ENCODE measurements around the gene PRKCQ. TPM values are rescaled to one million over a fixed set of nuclear protein-coding genes. Genes with fewer than 3 reads are reported as not detected.

The PRKCQ gene
- total RNA-seq, 1 donor from 2014 or later: 2.1 TPM

DNA sequence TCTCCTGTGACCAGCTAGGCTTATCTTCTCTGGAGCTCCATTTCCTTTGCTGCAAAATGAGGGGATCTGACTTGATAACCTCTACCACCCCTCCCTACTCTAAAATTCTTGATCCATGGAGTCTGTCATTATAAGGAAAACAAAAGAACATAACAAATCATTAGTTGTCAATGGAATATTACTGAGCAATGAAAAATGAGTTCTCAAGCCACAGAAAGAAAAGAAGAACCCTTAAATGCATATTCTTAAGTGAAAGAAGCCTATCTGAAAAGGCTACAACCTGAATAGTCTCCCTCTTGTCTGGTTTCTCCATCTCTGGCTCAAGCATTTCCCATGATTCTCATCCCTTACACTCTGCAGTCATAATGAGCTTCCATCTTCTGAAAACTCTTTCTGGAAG is 110.4 kb downstream of the PRKCQ start:
- no peak overlapping the region for H3K4me3 Mint-ChIP-seq (ENCODE audit: unreplicated experiment)
- no peaks in the 10 kb centered on the region for H3K9me3 Mint-ChIP-seq (ENCODE audit: unreplicated experiment)
- H3K4me2 ChIP-seq (ENCODE audit: low read length): no peak overlapping the region
- no peak overlapping the region for H3K27ac ChIP-seq (ENCODE audit: low read depth, low read length)
- peaks cover 3% of the 10 kb centered on the region for H3K27me3 ChIP-seq (ENCODE audit: insufficient read depth, low read length)
- TF ChIP-seq EZH2 (IDR thresholded peaks at IDR 0.05; ENCODE audit: insufficient read depth, low read length): no peak
- TF ChIP-seq, protein P1, sequence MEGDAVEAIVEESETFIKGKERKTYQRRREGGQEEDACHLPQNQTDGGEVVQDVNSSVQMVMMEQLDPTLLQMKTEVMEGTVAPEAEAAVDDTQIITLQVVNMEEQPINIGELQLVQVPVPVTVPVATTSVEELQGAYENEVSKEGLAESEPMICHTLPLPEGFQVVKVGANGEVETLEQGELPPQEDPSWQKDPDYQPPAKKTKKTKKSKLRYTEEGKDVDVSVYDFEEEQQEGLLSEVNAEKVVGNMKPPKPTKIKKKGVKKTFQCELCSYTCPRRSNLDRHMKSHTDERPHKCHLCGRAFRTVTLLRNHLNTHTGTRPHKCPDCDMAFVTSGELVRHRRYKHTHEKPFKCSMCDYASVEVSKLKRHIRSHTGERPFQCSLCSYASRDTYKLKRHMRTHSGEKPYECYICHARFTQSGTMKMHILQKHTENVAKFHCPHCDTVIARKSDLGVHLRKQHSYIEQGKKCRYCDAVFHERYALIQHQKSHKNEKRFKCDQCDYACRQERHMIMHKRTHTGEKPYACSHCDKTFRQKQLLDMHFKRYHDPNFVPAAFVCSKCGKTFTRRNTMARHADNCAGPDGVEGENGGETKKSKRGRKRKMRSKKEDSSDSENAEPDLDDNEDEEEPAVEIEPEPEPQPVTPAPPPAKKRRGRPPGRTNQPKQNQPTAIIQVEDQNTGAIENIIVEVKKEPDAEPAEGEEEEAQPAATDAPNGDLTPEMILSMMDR (IDR thresholded peaks at IDR 0.05; ENCODE audit: insufficient read depth, low read depth, low read length): no peak
- H3K79me2 ChIP-seq (ENCODE audit: insufficient read depth, low read length): no peaks in the 10 kb centered on the region
- H3K27ac Mint-ChIP-seq (ENCODE audit: unreplicated experiment): no peak overlapping the region
- FAIRE-seq (no peak), DNase-seq (ENCODE audit: low read depth) (no peak)
- no peak overlapping the region for H3K4me3 ChIP-seq (ENCODE audit: insufficient read depth, low read depth, low read length)
- H3K36me3 Mint-ChIP-seq (ENCODE audit: low read depth, unreplicated experiment): no peaks in the 10 kb centered on the region
- H3K9me3 ChIP-seq (ENCODE audit: insufficient read depth, low read depth, low read length): no peaks in the 10 kb centered on the region
- no peaks in the 10 kb centered on the region for H3K4me1 ChIP-seq (ENCODE audit: insufficient read depth, low read length)
- H3K36me3 ChIP-seq (ENCODE audit: insufficient read depth, low read length): no peaks in the 10 kb centered on the region
- H4K20me1 ChIP-seq (ENCODE audit: insufficient read depth, low read length): no peaks in the 10 kb centered on the region
- no peak overlapping the region for H2AFZ ChIP-seq (ENCODE audit: low read depth, low read length)
- H3K4me1 Mint-ChIP-seq (ENCODE audit: low read depth, unreplicated experiment): peaks cover 21% of the 10 kb centered on the region
- H3K27me3 Mint-ChIP-seq (ENCODE audit: low read depth, unreplicated experiment): peaks cover 11% of the 10 kb centered on the region
- H3K9ac ChIP-seq (ENCODE audit: low read length): no peak overlapping the region

DNA sequence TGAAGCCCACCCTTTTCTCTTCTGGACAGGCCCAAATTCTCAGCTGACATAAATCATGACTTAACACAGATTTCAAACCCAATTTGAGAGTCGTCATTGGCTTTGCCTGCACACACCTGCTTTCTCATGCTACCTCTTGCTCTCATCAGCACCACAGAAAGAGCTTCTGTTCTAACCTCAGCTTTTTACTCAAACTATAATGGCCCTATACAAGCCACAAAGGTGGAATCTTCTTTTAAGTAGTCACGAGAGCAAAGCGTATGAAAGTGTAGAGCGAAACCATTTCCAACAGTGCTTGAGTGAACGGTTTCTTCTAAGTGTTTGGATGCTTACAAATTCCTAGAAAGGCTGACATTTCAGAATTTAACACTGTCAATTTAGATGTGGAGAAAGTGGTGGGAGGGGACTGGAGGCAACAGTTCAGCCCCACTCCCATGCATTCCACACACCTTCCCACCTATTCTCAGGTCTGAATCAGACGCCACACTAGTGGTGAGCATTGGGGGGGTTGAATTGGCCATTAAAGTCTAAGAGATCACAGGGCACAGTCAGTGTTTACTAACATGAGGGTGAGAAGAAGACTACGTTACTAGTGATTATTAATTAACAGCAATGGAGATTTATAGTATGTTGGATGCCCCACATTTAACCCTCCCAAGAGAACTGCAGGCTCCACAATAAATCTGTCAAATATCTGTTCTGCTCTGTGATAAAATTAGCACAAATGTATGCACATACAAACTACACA is 114.0 kb downstream of the PRKCQ start:
- Histone ChIP-seq H3K4me2 (ENCODE audit: low read length) (no peak overlapping the region), H3K36me3 (ENCODE audit: insufficient read depth, low read length) (no peaks in the 10 kb centered on the region), H3K9me3 (ENCODE audit: insufficient read depth, low read depth, low read length) (peaks cover under 1% of the 10 kb centered on the region), H3K9ac (ENCODE audit: low read length) (no peak overlapping the region), H3K27ac (ENCODE audit: low read depth, low read length) (no peak overlapping the region), H3K4me3 (ENCODE audit: insufficient read depth, low read depth, low read length) (no peak overlapping the region), H3K27me3 (ENCODE audit: insufficient read depth, low read length) (peaks cover 3% of the 10 kb centered on the region), H3K4me1 (ENCODE audit: insufficient read depth, low read length) (no peaks in the 10 kb centered on the region), H2AFZ (ENCODE audit: low read depth, low read length) (no peak overlapping the region), H3K79me2 (ENCODE audit: insufficient read depth, low read length) (no peaks in the 10 kb centered on the region), H4K20me1 (ENCODE audit: insufficient read depth, low read length) (no peaks in the 10 kb centered on the region)
- Mint-ChIP-seq H3K27ac (ENCODE audit: unreplicated experiment) (no peak overlapping the region), H3K4me1 (ENCODE audit: low read depth, unreplicated experiment) (peaks cover 15% of the 10 kb centered on the region), H3K4me3 (ENCODE audit: unreplicated experiment) (no peak overlapping the region), H3K36me3 (ENCODE audit: low read depth, unreplicated experiment) (no peaks in the 10 kb centered on the region), H3K27me3 (ENCODE audit: low read depth, unreplicated experiment) (peaks cover 11% of the 10 kb centered on the region), H3K9me3 (ENCODE audit: unreplicated experiment) (peaks cover under 1% of the 10 kb centered on the region)
- FAIRE-seq: no peak
- TF ChIP-seq, protein P1 (IDR thresholded peaks at IDR 0.05; ENCODE audit: insufficient read depth, low read depth, low read length): no peak
- TF ChIP-seq EZH2 (IDR thresholded peaks at IDR 0.05; ENCODE audit: insufficient read depth, low read length): no peak
- no peak for DNase-seq (ENCODE audit: low read depth)

DNA sequence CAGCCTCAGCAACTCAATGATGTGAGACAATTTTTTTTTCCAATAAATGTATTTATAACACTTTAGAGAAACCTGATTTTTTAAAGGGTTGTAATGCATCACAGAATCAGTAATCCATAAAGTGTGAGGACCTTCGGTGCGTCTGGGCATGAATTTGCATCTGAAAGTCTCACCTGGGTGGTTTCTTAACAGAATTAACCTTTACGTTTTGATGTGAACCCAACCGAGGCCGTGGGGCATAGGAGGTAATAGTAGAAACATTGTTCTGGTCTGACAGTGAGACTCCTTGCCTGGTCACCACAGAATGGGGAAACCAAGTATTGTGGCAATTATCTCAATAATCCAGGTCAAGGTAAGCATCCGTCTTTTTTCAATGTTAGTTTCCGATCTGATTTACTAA is 114.6 kb downstream of the PRKCQ start:
- no peak for TF ChIP-seq EZH2 (IDR thresholded peaks at IDR 0.05; ENCODE audit: insufficient read depth, low read length)
- TF ChIP-seq, protein P1 (IDR thresholded peaks at IDR 0.05; ENCODE audit: insufficient read depth, low read depth, low read length): no peak
- Histone ChIP-seq H2AFZ (ENCODE audit: low read depth, low read length) (no peak overlapping the region), H3K4me3 (ENCODE audit: insufficient read depth, low read depth, low read length) (no peak overlapping the region), H3K36me3 (ENCODE audit: insufficient read depth, low read length) (no peaks in the 10 kb centered on the region), H3K9me3 (ENCODE audit: insufficient read depth, low read depth, low read length) (peaks cover 5% of the 10 kb centered on the region), H3K79me2 (ENCODE audit: insufficient read depth, low read length) (no peaks in the 10 kb centered on the region), H3K4me1 (ENCODE audit: insufficient read depth, low read length) (no peaks in the 10 kb centered on the region), H4K20me1 (ENCODE audit: insufficient read depth, low read length) (no peaks in the 10 kb centered on the region), H3K27ac (ENCODE audit: low read depth, low read length) (no peak overlapping the region), H3K9ac (ENCODE audit: low read length) (no peak overlapping the region), H3K4me2 (ENCODE audit: low read length) (no peak overlapping the region), H3K27me3 (ENCODE audit: insufficient read depth, low read length) (peaks cover 3% of the 10 kb centered on the region)
- Mint-ChIP-seq H3K4me1 (ENCODE audit: low read depth, unreplicated experiment) (peaks cover 15% of the 10 kb centered on the region), H3K9me3 (ENCODE audit: unreplicated experiment) (peaks cover 4% of the 10 kb centered on the region), H3K27ac (ENCODE audit: unreplicated experiment) (no peak overlapping the region), H3K4me3 (ENCODE audit: unreplicated experiment) (no peak overlapping the region), H3K27me3 (ENCODE audit: low read depth, unreplicated experiment) (peaks cover 11% of the 10 kb centered on the region), H3K36me3 (ENCODE audit: low read depth, unreplicated experiment) (no peaks in the 10 kb centered on the region)
- no peak for DNase-seq (ENCODE audit: low read depth)
- no peak for FAIRE-seq
